Naive B cell (primary cell): Measurements from ENCODE around the gene STX5. TPM values are rescaled to one million over a fixed set of nuclear protein-coding genes. Genes with fewer than 3 reads are reported as not detected.
A peak's percentile ranks its signal among the peaks of the same experiment; 100 is the strongest.
"Not testable (repeated sequence)": the region's sequence is repeated elsewhere in the genome, so short reads cannot be mapped to it uniquely, and the experiment has no call there.

Experiments
- ATAC-seq, 2 donors: fragments of 150-1000 bp; cut with Tn5 transposase; 2 replicates each; pipeline ENCODE4 v1.10.0; 2021; ENCODE audit warnings: low read depth in 2 of 2, mild to moderate bottlenecking in 2 of 2, moderate library complexity in 2 of 2
- DNase-seq: peaks from one replicate; pipeline ENCODE4 v3.0.0; 2022
- H3K27ac Mint-ChIP-seq, 6 donors: one replicate each; pipeline ENCODE4 v1.8.0; 2020 to 2022; ENCODE audit warnings: mild to moderate bottlenecking in 6 of 6, mixed read lengths in 6 of 6, moderate library complexity in 5 of 6, inconsistent platforms in 2 of 6
- H3K27me3 Mint-ChIP-seq, 3 donors: one replicate each; pipeline ENCODE4 v1.8.0; 2021 to 2022; ENCODE audit warnings: mixed read lengths in 3 of 3, mild to moderate bottlenecking in 1 of 3
- H3K36me3 Mint-ChIP-seq, 2 donors: one replicate each; pipeline ENCODE4 v1.8.0; 2020 to 2022; ENCODE audit warnings: mixed read lengths in 2 of 2, inconsistent platforms in 1 of 2, mild to moderate bottlenecking in 1 of 2
- H3K4me1 Mint-ChIP-seq, 3 donors: one replicate each; pipeline ENCODE4 v1.8.0; 2020 to 2022; ENCODE audit warnings: mixed read lengths in 3 of 3, inconsistent platforms in 1 of 3, mild to moderate bottlenecking in 1 of 3, moderate library complexity in 1 of 3
- H3K4me3 Mint-ChIP-seq, 8 donors: one replicate each; pipeline ENCODE4 v1.8.0; 2020 to 2022; ENCODE audit warnings: mild to moderate bottlenecking in 8 of 8, mixed read lengths in 8 of 8, moderate library complexity in 8 of 8, inconsistent platforms in 2 of 8
- H3K9me3 Mint-ChIP-seq, 7 donors: one replicate each; pipeline ENCODE4 v1.8.0; 2020 to 2022; ENCODE audit warnings: mixed read lengths in 7 of 7, mild to moderate bottlenecking in 5 of 7, inconsistent platforms in 2 of 7, moderate library complexity in 1 of 7
- polyA plus RNA-seq, 6 donors: library from polyadenylated mRNA; unstranded; fragments of 300-500 nt; fragmentation: Illumina TruSeq; gene quantifications; one replicate each; pipeline ENCODE4 v1.2.3, GENCODE V29; 2021; ENCODE audit warnings: low read depth in 6 of 6

Gene STX5
- polyA plus RNA-seq, 6 donors from 2014 or later, result 46.4 to 64.2 (median 51.5) TPM

DNA sequence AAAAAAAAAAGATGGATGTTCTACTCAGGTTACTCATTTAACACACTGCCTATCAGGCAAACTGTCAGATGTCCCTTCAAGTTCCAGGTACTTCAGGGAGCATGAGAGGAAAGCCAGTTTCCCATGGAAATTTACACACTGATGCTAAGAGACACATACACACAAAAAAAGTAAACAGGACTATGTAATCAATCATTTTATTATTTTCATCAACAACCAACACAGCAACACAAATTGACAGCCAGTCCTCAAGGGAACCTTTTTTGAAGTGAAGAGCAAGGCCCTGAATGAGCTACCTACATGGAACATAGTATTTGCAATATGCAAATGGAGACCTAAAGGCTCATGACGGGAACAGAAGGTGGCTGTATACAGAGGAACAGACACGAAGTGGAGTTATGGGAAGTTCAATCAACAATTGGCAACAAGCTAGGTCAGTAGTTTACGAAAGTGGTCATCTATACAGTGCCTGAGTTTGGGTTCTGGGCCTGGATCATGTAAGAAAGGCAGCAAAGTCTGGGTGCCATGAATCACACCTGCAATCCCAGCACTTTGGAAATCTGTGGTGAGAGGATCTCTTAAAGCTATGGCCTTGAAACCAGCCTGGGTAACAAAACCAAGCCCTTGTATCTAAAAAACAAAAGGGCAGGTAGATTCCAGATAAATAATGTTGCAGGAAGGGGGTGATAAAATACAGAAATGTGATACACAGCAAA lies 20.1 kb upstream of the STX5 start:
- peak overlapping the region in 4 of 8 donors; percentile 12 to 69 (median 32) for H3K4me3 Mint-ChIP-seq
- H3K4me1 Mint-ChIP-seq, result peaks cover 34 to 50% (median 43%) of the 10 kb centered on the region in 3 donors

DNA sequence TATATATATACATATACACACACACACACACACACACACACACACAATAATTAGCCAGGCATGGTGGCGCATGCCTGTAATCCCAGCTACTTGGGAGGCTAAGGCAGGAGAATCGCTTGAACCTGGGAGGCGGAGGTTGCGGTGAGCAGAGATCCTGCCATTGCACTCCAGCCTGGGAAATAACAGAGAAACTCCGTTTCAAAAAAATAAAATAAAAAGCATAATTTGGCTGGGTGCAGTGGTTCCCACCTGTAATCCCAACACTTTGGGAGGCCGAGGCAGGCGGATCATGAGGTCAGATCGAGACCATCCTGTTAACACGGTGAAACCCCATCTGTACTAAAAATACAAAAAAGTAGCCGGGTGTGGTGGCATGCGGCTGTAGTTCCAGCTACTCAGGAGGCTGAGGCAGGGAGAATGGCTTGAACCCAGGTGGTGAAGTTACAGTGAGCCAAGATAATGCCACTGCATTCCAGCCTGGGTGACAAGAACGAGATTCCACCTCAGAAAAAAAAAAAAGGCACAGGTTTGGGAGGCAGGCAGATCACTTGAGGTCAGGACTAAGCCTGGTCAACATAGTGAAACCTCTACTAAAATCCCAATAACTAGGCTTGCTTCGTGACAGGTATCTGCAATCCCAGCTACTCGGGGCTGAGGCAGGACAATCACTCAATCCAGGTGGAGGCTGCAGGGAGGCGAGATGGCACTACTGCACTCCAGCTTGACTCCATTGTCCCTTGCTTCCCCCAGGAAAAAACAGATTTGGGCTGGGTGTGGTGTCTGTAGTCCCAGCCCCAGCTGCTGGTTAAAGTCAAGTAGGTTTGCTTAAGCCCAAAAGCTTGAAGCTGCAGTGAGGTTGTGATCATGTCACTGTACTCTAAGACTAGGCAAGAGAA lies 19.3 kb upstream of the STX5 start:
- DNase-seq (no peak), ATAC-seq (no peak)
- Mint-ChIP-seq H3K9me3 (no peaks in the 10 kb centered on the region), H3K4me1 (peaks cover 34 to 43% (median 39%) of the 10 kb centered on the region in 3 donors), H3K27ac (peak overlapping the region; percentile 54 to 89 (median 76)), H3K27me3 (no peaks in the 10 kb centered on the region), H3K36me3 (peaks cover 9 to 13% of the 10 kb centered on the region in 2 donors), H3K4me3 (peak overlapping the region in 1 of 8 donors; percentile 69)

More for the DNA sequence above, 20.1 kb upstream of the STX5 start:
- no peaks in the 10 kb centered on the region for H3K27me3 Mint-ChIP-seq
- ATAC-seq, result no peak
- no peak for DNase-seq
- H3K36me3 Mint-ChIP-seq, result peaks cover 9 to 13% of the 10 kb centered on the region in 2 donors
- H3K9me3 Mint-ChIP-seq, result no peaks in the 10 kb centered on the region
- peak overlapping the region in 5 of 6 donors; percentile 60 to 86 (median 75) for H3K27ac Mint-ChIP-seq

DNA sequence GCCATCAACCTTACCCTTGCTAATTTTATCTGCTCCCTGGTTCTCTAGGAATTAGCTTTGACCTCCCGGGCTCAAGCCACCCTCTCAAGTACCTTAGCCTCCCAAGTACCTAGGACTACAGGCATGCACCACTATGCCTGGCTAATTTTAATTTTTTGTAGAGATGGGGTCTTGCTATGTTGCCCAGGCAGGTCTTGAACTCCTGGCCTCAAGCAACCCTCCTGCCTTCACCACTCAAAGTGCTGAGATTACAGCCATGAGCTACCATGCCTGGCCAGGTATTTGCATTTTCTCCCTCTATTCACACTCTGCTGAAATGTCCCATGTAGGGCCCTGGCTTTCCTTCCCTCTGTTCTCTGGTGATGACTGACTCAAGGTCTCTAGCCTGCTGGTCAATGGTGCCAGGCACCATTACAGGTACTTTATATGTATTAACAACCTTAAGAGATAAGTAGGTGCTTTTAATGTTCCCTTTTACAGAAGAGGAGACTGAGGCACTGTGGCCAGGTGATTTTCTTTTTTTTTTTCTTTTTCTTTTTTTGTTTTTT lies 16.0 kb upstream of the STX5 start:
- no peak for DNase-seq
- H3K4me1 Mint-ChIP-seq, result peaks cover 8 to 19% (median 12%) of the 10 kb centered on the region in 3 donors
- H3K9me3 Mint-ChIP-seq, result no peaks in the 10 kb centered on the region
- peak overlapping the region in 2 of 6 donors; percentile 67 to 79 for H3K27ac Mint-ChIP-seq
- peaks cover 6 to 9% of the 10 kb centered on the region in 2 donors for H3K36me3 Mint-ChIP-seq
- peak overlapping the region in 1 of 8 donors; percentile 77 for H3K4me3 Mint-ChIP-seq
- ATAC-seq, result no peak
- H3K27me3 Mint-ChIP-seq, result no peaks in the 10 kb centered on the region

DNA sequence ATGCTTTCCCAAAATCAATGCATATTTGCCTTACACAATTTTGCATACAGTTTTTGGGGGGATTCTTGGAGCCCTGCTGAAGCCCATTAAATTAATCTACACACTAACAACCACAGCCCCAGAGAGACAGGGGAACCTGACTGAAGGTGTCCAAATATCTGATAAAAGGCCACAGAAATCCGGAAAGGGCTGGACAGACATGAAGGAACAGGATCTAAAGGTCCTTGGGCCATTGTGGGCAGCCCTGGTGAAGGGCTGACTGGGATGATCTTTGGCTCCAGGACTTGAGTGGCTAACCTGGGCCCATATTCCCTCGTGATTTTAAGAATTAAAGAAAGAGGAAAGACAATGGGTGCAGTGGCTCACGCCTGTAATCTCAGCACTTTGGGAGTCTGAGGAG lies 14.3 kb upstream of the STX5 start:
- H3K4me1 Mint-ChIP-seq, result peaks cover 0 to 7% (median 0%) of the 10 kb centered on the region in 3 donors
- ATAC-seq (no peak), DNase-seq (no peak)
- H3K27me3 Mint-ChIP-seq, result no peaks in the 10 kb centered on the region
- H3K36me3 Mint-ChIP-seq, result no peaks in the 10 kb centered on the region
- H3K27ac Mint-ChIP-seq, result no peak overlapping the region
- H3K4me3 Mint-ChIP-seq, result no peak overlapping the region
- H3K9me3 Mint-ChIP-seq, result no peaks in the 10 kb centered on the region

DNA sequence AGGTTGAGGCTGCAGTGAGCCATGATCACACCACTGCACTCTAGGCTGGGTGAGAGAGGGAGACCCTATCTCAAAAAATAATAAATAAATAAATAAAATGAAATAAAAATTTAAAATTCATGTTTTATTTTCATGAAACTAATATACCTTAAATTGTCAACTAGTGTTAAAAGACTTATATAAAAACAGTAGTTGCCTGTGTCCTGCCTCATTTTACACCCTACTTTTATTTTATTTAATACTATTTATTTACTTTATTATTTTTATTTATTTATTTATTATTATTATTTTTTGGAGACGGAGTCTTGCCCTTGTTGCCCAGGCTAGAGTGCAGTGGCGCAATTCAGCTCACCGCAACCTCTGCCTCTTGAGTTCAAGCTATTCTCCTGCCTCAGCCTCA lies 12.3 kb upstream of the STX5 start:
- Mint-ChIP-seq H3K27ac (peak overlapping the region in 1 of 6 donors; percentile 38), H3K9me3 (peaks cover 0 to 3% (median 0%) of the 10 kb centered on the region in 7 donors), H3K4me1 (peaks cover 0 to 13% (median 8%) of the 10 kb centered on the region in 3 donors), H3K27me3 (no peaks in the 10 kb centered on the region), H3K4me3 (peak overlapping the region in 1 of 8 donors; percentile 27), H3K36me3 (peaks cover 0 to 5% of the 10 kb centered on the region in 2 donors)
- DNase-seq (no peak), ATAC-seq (no peak)

DNA sequence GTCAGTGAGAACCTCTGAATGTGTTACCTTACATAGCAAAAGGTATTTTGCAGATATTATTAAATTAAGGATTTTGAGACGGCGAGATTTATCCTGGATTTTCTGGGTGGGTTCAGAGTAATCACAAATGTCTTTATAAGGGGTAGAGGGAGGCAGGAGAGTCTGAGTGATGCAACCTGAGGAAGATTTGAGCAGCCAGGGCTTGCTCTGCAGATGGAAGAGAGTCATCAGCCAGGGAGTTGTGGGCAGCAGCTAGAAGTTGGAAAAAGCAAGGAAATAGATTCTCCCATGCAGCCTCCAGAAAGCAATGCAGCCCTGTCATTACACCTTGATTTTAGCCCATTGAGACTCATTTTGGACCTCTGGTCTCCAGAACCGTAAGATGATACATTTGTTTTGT lies 11.6 kb upstream of the STX5 start:
- Mint-ChIP-seq H3K27ac (peak overlapping the region in 1 of 6 donors; percentile 36), H3K4me3 (peak overlapping the region in 4 of 8 donors; percentile 27 to 71 (median 48)), H3K9me3 (peaks cover 0 to 3% (median 0%) of the 10 kb centered on the region in 7 donors), H3K4me1 (peaks cover 0 to 13% (median 13%) of the 10 kb centered on the region in 3 donors), H3K27me3 (no peaks in the 10 kb centered on the region), H3K36me3 (peaks cover 0 to 7% of the 10 kb centered on the region in 2 donors)
- ATAC-seq (no peak), DNase-seq (no peak)

DNA sequence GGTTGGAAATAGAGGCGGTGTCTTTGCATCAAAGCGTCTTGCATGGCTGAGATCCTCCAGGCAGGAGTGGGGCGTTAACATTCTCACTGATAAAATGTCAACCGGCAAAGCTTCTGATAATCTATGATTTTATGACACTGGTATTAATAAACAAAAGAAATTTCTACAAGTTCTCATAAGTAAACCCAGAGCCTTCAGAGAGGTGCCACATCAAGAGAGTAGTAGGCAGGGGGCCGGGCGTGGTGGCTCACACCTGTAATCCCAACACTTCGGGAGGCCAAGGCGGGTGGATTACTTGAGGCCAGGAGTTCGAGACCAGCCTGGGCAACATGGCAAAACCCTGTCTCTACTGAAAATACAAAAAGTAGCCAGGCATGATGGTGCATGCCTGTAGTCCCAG lies 11.0 kb upstream of the STX5 start:
- not testable (repeated sequence) for H3K4me3 Mint-ChIP-seq, ATAC-seq, H3K27me3 Mint-ChIP-seq, H3K9me3 Mint-ChIP-seq, H3K36me3 Mint-ChIP-seq, DNase-seq
- H3K4me1 Mint-ChIP-seq, result peaks cover 0 to 15% (median 13%) of the 10 kb centered on the region in 3 donors
- peak overlapping the region in 1 of 6 donors; percentile 36 for H3K27ac Mint-ChIP-seq

DNA sequence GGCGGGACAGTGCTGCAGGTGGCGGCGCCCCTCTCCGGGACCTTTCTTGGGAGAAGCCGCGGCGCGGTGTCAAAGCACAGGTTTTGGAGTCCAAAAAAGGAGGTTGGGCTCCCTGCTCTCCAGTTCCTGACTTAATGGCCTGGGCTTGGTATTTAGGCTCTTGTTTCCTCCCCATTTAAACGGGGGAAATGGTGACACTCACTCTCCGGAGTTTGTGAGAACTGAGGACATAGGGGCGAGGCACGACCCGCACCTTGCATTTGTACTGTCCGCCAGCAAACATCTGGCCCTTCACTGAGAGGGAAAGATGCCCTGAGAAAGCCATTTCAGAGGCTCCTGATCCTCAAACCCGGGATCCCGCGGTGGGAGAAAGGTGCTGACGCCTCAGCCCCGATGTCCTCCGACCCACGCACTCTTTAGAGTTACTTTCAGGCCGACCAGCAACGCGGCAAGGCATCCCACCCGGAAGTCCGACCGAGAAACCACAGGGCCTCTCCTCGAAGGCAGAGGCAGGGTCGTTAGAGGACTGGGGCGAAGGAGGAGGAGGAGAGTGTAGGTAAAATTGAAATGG lies 10.4 kb upstream of the STX5 start:
- Mint-ChIP-seq H3K4me3 (no peak overlapping the region), H3K27me3 (no peaks in the 10 kb centered on the region), H3K9me3 (peaks cover 0 to 3% (median 0%) of the 10 kb centered on the region in 7 donors), H3K36me3 (peaks cover 4 to 13% of the 10 kb centered on the region in 2 donors), H3K27ac (no peak overlapping the region), H3K4me1 (peaks cover 6 to 21% (median 18%) of the 10 kb centered on the region in 3 donors)
- DNase-seq, result peak; percentile 27
- ATAC-seq, result no peak

DNA sequence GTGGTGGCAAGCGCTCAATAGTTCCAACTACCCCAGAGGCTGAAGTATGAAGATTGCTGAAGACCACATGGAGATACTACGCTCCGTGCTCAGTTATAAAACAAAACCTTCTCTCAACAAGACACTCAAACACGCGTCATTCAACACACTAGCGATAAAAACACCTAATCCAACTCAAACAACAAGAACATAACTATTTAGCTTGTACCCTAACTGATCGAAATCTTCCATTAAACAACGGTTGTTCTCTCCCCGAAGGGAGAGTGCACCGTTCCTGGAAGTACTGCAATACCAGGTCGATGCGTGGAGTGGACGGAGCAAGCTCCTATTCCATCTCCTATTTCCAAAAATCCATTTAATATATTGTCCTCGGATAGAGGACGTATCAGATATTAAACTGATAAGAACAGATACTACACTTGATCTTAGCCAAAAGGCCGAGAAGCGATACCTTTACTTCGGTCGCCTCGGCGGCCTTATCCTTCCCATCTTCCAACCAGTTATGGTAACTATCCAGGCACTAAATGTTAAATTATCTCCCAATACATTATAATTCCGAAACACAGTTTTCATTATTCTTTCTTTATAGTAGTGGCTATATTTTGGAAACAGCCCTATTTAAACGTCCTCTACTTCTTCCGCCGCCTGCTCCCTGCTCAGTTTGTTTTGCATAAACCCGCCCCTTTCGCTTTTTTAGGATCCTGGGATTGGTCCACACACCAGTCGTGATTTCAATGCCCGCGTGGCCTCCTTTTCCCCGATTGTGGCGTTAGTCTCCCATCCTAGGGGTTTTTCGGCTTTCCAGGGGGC lies 9.7 kb upstream of the STX5 start:
- H3K36me3 Mint-ChIP-seq, result peaks cover 4 to 13% of the 10 kb centered on the region in 2 donors
- peaks cover 0 to 3% (median 0%) of the 10 kb centered on the region in 7 donors for H3K9me3 Mint-ChIP-seq

DNA sequence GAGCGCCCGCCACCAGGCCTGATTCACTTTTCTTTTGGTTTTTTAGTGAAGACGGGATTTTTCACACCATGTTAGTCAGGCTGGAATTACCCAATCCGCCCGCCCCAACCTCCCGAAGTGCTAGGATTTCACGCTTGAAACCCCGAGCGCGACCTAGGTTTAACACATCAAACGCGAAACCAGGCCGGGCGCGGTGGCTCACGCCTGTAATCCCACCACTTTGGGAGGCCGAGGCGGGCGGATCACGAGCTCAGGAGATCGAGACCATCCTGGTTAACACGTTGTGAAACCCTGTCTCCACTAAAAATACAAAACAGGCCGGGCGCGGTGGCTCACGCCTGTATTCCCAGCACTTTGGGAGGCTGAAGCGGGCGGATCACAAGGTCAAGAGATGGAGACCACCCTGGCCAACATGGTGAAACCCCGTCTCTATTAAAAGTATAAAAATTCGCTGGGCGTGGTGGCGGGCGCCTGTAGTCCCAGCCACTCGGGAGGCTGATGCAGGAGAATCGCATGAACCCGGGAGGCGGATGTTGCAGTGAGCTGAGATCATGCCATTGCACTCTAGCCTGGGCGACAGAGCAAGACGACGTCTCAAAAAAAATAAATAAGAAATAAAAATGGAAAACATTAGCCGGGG lies 9.0 kb upstream of the STX5 start:
- not testable (repeated sequence) for H3K27me3 Mint-ChIP-seq, H3K4me3 Mint-ChIP-seq
- ATAC-seq, result peak; percentile 26 to 31

More for the DNA sequence above, 9.7 kb upstream of the STX5 start:
- no peaks in the 10 kb centered on the region for H3K27me3 Mint-ChIP-seq
- no peak overlapping the region for H3K27ac Mint-ChIP-seq
- DNase-seq, result peak; percentile 91
- no peak overlapping the region for H3K4me3 Mint-ChIP-seq
- H3K4me1 Mint-ChIP-seq, result peaks cover 10 to 21% (median 20%) of the 10 kb centered on the region in 3 donors
- ATAC-seq, result peak; percentile 56 to 59

DNA sequence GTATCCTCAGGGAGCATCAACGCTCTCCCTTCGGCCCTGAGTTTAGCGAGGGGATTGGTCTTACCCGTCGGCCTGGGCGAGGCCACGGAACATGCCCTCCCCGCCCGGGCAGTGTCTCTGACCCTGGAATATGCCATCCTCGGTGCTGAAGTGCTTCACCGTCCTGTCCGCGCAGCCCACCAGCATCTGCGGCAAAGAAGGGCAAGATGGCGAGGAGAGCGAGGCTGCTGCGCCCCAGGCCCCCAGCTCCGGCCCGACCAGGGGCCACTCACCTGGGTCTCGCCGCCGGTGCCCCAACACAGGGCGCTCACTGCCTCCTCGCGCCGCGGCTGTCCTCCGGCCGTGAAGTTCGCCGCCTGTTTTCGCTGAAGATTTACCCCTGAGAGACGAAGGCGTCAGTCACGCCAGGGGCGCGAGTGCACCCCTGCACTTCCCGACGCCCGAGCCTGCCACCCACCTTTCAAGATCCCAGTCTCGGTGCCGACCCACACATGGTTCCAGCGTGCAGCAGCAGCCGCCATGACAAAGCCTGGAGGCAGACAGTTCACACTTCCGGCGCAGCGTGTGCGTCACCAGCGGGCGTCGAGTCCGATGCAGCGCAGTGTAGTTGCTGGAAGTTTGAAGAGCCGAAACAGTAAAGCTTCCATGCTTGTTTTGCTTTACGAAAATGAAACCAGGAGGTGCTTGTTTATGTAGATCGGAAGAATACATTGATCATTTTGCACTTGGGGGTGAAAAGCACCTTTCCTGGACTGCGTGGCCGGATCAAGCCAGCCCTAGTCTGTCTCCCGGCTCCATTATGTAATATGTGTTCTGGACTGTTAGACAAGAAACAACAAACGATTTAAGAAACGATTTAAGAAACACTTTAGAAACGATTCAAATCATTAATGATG lies 7.4 kb upstream of the STX5 start, which contains the start of gene WDR74:
WDR74 (minus strand) TSS at position 541 of the 896 bp plus-strand sequence; CDS start at position 521, 20 bp downstream.
- Mint-ChIP-seq H3K36me3 (peaks cover 10 to 21% of the 10 kb centered on the region in 2 donors), H3K4me3 (no peak within 1 kb of the TSS), H3K27ac (peak within 1 kb of the TSS in 2 of 6 donors; percentile 37 to 42), H3K4me1 (peaks cover 17 to 26% (median 25%) of the 10 kb centered on the region in 3 donors), H3K27me3 (no peaks in the 10 kb centered on the region), H3K9me3 (peaks cover 0 to 3% (median 0%) of the 10 kb centered on the region in 7 donors)
- ATAC-seq (peak; percentile 46 to 50), DNase-seq (peak; percentile 90)

More for the DNA sequence above, 9.0 kb upstream of the STX5 start:
- not testable (repeated sequence) for H3K27ac Mint-ChIP-seq, H3K9me3 Mint-ChIP-seq, DNase-seq
- Mint-ChIP-seq H3K36me3 (peaks cover 4 to 13% of the 10 kb centered on the region in 2 donors), H3K4me1 (peaks cover 12 to 22% (median 21%) of the 10 kb centered on the region in 3 donors)
